ENCODE results near the gene COG1.

COG1 gene

GRCh38 chr17:73186283-73187050 is 6.4 kb upstream of the COG1 start:
- H3K4me3 ChIP-seq (replicated peaks in 1 of 2; ENCODE audit: low read depth in 2 of 2, low read length in 2 of 2), result no peak overlapping the region
- DNase-seq (ENCODE audit: low read depth in 2 of 2), result no peak
- TF ChIP-seq CTCF (IDR thresholded peaks at IDR 0.05; ENCODE audit: low read depth, low read length), result no peak

GRCh38 chr17:73187203-73187769 is 5.6 kb upstream of the COG1 start:
- no peak overlapping the region for H3K4me3 ChIP-seq (replicated peaks in 1 of 2; ENCODE audit: low read depth in 2 of 2, low read length in 2 of 2)
- TF ChIP-seq CTCF (IDR thresholded peaks at IDR 0.05; ENCODE audit: low read depth, low read length), result no peak
- no peak for DNase-seq (ENCODE audit: low read depth in 2 of 2)

DNA sequence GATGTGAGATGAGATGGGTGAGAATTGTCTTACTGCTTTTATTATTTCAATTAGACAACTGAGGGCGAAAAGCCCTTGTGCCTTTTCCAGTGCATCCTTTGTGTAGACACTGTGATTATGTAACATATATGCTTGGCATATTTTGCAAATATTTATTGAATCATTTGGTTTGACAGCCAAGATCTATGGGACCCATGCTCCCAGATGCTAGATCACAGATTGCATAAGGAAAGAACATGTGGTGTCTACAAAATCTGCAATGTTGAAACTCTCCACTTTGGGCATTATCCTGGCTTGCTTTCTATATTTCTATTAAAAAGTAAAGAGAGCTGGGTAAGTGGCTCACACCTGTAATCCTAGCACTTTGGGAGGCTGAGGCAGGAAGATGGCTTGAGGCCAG is 4.8 kb upstream of the COG1 start:
- H3K4me3 ChIP-seq (replicated peaks in 1 of 2; ENCODE audit: low read depth in 2 of 2, low read length in 2 of 2), result no peak overlapping the region
- no peak for DNase-seq (ENCODE audit: low read depth in 2 of 2)
- no peak for TF ChIP-seq CTCF (IDR thresholded peaks at IDR 0.05; ENCODE audit: low read depth, low read length)

DNA sequence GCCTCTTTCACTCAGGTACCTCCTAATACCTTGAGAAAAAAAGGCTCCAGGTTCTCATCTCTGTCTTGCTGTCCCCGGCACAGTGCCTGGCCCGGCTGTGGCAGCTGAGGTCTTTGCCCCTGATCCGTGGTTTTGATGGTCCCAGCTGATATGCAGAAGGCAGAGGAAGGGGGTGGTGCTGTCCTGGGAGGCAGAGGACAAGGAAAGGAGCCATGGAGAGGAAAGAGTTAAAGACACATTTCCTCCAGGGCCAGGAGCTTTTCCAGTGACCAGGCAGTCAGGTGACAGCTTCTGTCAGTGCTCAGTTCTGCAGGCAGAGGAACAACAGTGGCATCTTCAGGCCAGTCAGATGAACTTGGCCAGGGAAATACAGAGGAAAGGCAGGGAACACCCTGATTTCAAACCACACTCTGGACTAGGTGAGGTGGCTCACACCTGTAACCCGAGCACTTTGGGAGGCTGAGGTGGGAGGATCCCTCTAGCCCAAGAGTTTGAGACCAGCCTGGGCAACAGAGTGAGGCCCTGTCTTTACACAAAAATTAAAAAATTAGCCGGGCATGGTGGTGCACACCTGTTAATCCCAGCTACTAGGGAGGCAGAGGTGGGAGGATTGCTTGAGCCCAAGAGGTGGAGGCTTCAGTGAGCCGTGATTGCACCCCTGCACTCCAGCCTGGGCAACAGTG is 3.3 kb upstream of the COG1 start:
- no peak overlapping the region for H3K4me3 ChIP-seq (replicated peaks in 1 of 2; ENCODE audit: low read depth in 2 of 2, low read length in 2 of 2)
- peak; percentile 63 to 67 for DNase-seq (ENCODE audit: low read depth in 2 of 2)
- TF ChIP-seq CTCF (IDR thresholded peaks at IDR 0.05; ENCODE audit: low read depth, low read length), result peak; percentile 60

GRCh38 chr17:73191443-73192205 is 1.2 kb upstream of the COG1 start:
- DNase-seq (ENCODE audit: low read depth in 2 of 2), result peak; percentile 76 to 79
- peak; percentile 84 for TF ChIP-seq CTCF (IDR thresholded peaks at IDR 0.05; ENCODE audit: low read depth, low read length)
- peak overlapping the region; percentile 89 to 92 for H3K4me3 ChIP-seq (replicated peaks in 1 of 2; ENCODE audit: low read depth in 2 of 2, low read length in 2 of 2)

GRCh38 chr17:73192206-73192893 is 505 bp upstream of the COG1 start:
- peak overlapping the region; percentile 89 to 92 for H3K4me3 ChIP-seq (replicated peaks in 1 of 2; ENCODE audit: low read depth in 2 of 2, low read length in 2 of 2)
- no peak for TF ChIP-seq CTCF (IDR thresholded peaks at IDR 0.05; ENCODE audit: low read depth, low read length)
- DNase-seq (ENCODE audit: low read depth in 2 of 2), result peak; percentile 54 to 67

All from cardiac fibroblast (primary cell).